SK-N-SH treated with all-trans-retinoic acid at 6 μM for 48 hours (cell line): ENCODE results near the gene MED26.

Experiments used
- ATAC-seq: fragments of 200-7000 bp; cut with Tn5 transposase; 3 replicates; pipeline ENCODE4 v1.9.1; 2020; ENCODE audit warnings: mild to moderate bottlenecking, moderate library complexity
- ARNTL ChIP-seq: fragments of 450-650 bp; formaldehyde crosslinking; IDR thresholded peaks from 2 replicates; pipeline ENCODE4 v1.5.0; 2020; ENCODE audit warnings: low read depth, mild to moderate bottlenecking, moderate library complexity, borderline replicate concordance
- BACH2 ChIP-seq: fragments of 250-450 bp; sonication (Bioruptor Pico); IDR thresholded peaks from 2 replicates; pipeline ENCODE4 v1.9.0; 2021; ENCODE audit warnings: mild to moderate bottlenecking, borderline replicate concordance
- CSDC2 ChIP-seq: fragments of 250-450 bp; sonication (Bioruptor Pico); IDR thresholded peaks from 2 replicates; pipeline ENCODE4 v1.5.0; 2020; ENCODE audit warnings: mild to moderate bottlenecking, moderate library complexity
- CSRNP3 ChIP-seq: fragments of 250-450 bp; sonication (Bioruptor Pico); IDR thresholded peaks from 2 replicates; pipeline ENCODE4 v1.5.1; 2021; ENCODE audit warnings: mild to moderate bottlenecking, moderate library complexity
- ESRRG ChIP-seq: fragments of 250-450 bp; sonication (Bioruptor Pico); IDR thresholded peaks from 2 replicates; pipeline ENCODE4 v1.6.1; 2021; ENCODE audit warnings: mild to moderate bottlenecking
- GLIS3 ChIP-seq: fragments of 250-450 bp; sonication (Bioruptor Pico); IDR thresholded peaks from 2 replicates; pipeline ENCODE4 v1.5.0; 2020; ENCODE audit warnings: mild to moderate bottlenecking, moderate library complexity
- ISL1 ChIP-seq: fragments of 250-450 bp; sonication (Bioruptor Pico); IDR thresholded peaks from 2 replicates; pipeline ENCODE4 v2.1.2; 2022; ENCODE audit warnings: mild to moderate bottlenecking, moderate library complexity
- OSR1 ChIP-seq: fragments of 250-450 bp; sonication (Bioruptor Pico); IDR thresholded peaks from 2 replicates; pipeline ENCODE4 v1.8.0; 2022; ENCODE audit warnings: moderate library complexity, mild to moderate bottlenecking, inconsistent platforms
- PATZ1 ChIP-seq: fragments of 250-450 bp; sonication (Bioruptor Pico); IDR thresholded peaks from 2 replicates; pipeline ENCODE4 v1.8.0; 2020; ENCODE audit warnings: mild to moderate bottlenecking, moderate library complexity, borderline replicate concordance
- POU6F1 ChIP-seq: fragments of 250-450 bp; sonication (Bioruptor Pico); IDR thresholded peaks from 2 replicates; pipeline ENCODE4 v1.8.0; 2021; ENCODE audit warnings: low read depth, mild to moderate bottlenecking, moderate library complexity, borderline replicate concordance
- PPARA ChIP-seq: fragments of 250-450 bp; sonication (Bioruptor Pico); IDR thresholded peaks from 2 replicates; pipeline ENCODE4 v1.5.0; 2020; ENCODE audit warnings: mild to moderate bottlenecking, borderline replicate concordance
- SNAI2 ChIP-seq: fragments of 250-450 bp; sonication (Bioruptor Pico); IDR thresholded peaks from 2 replicates; pipeline ENCODE4 v1.5.0; 2020; ENCODE audit warnings: mild to moderate bottlenecking, moderate library complexity
- TCF4 ChIP-seq: fragments of 250-450 bp; sonication (Bioruptor Pico); IDR thresholded peaks from 2 replicates; pipeline ENCODE4 v1.8.0; 2021; ENCODE audit warnings: mild to moderate bottlenecking, moderate library complexity, borderline replicate concordance
- TOX ChIP-seq: fragments of 250-450 bp; sonication (Bioruptor Pico); IDR thresholded peaks from 2 replicates; pipeline ENCODE4 v1.8.0; 2021; ENCODE audit warnings: mild to moderate bottlenecking, moderate library complexity, borderline replicate concordance
- TSHZ2 ChIP-seq: fragments of 250-450 bp; sonication (Bioruptor Pico); IDR thresholded peaks from 2 replicates; pipeline ENCODE4 v1.5.0; 2020; ENCODE audit warnings: mild to moderate bottlenecking, moderate library complexity
- ZC3H10 ChIP-seq: fragments of 250-450 bp; sonication (Bioruptor Pico); IDR thresholded peaks from 2 replicates; pipeline ENCODE4 v1.5.1; 2021; ENCODE audit warnings: mild to moderate bottlenecking, moderate library complexity
- ZFP3 ChIP-seq: fragments of 250-450 bp; sonication (Bioruptor Pico); IDR thresholded peaks from 2 replicates; pipeline ENCODE4 v1.5.0; 2020; ENCODE audit warnings: mild to moderate bottlenecking, moderate library complexity
- ZNF565 ChIP-seq: fragments of 450-650 bp; formaldehyde crosslinking; conservative IDR thresholded peaks from 2 replicates; pipeline ENCODE4 v1.5.0; 2020; ENCODE audit warnings: low read depth, mild to moderate bottlenecking, moderate library complexity
- ZNF70 ChIP-seq: fragments of 450-650 bp; formaldehyde crosslinking; IDR thresholded peaks from 2 replicates; pipeline ENCODE4 v1.5.0; 2020; ENCODE audit warnings: mild to moderate bottlenecking, moderate library complexity
- ZNF8 ChIP-seq: fragments of 450-650 bp; formaldehyde crosslinking; IDR thresholded peaks from 2 replicates; pipeline ENCODE4 v1.5.0; 2020; ENCODE audit warnings: mild to moderate bottlenecking, moderate library complexity
- TF ChIP-seq, protein P1 (sequence below): fragments of 250-450 bp; sonication (Bioruptor Pico); IDR thresholded peaks from 2 replicates; pipeline ENCODE4 v1.5.1; 2020; ENCODE audit warnings: low read depth, mild to moderate bottlenecking, moderate library complexity

Gene MED26

DNA sequence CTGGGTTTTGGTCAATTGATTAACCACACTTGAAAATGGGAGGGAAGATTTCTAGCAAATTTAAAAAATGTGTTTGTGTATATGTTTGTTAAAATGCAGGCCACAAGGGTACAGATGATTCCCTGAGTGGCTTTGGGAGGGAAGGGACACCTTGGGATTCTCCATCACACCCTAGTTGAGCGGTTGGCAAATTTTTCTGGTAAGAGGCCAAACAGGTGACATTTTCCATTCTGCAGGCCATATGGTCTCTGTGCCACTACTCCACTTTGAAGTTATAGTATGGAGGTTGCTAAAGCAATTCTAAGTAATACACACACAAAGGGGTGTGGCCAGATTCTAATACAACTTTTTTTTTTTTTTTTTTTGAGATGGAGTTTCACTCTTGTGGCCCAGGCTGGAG, 12.9 kb upstream of the MED26 start:
- ATAC-seq, result no peak
- no peak for TF ChIP-seq CSDC2 (CRISPR knock-in tag)
- no peak for TF ChIP-seq GLIS3 (CRISPR knock-in tag)
- no peak for TF ChIP-seq PPARA (CRISPR knock-in tag)
- no peak for TF ChIP-seq CSRNP3 (CRISPR knock-in tag)
- TF ChIP-seq POU6F1 (CRISPR knock-in tag), result no peak
- no peak for TF ChIP-seq TSHZ2 (CRISPR knock-in tag)
- no peak for TF ChIP-seq ARNTL (CRISPR knock-in tag)
- TF ChIP-seq ISL1, result no peak
- TF ChIP-seq OSR1, result no peak
- TF ChIP-seq ZFP3 (CRISPR knock-in tag), result no peak
- no peak for TF ChIP-seq ZNF8
- TF ChIP-seq, protein P1, sequence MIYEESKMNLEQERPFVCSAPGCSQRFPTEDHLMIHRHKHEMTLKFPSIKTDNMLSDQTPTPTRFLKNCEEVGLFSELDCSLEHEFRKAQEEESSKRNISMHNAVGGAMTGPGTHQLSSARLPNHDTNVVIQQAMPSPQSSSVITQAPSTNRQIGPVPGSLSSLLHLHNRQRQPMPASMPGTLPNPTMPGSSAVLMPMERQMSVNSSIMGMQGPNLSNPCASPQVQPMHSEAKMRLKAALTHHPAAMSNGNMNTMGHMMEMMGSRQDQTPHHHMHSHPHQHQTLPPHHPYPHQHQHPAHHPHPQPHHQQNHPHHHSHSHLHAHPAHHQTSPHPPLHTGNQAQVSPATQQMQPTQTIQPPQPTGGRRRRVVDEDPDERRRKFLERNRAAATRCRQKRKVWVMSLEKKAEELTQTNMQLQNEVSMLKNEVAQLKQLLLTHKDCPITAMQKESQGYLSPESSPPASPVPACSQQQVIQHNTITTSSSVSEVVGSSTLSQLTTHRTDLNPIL (CRISPR knock-in tag), result no peak
- no peak for TF ChIP-seq TCF4 (CRISPR knock-in tag)
- TF ChIP-seq SNAI2 (CRISPR knock-in tag), result no peak
- TF ChIP-seq, all 23 proteins: peak for 0

DNA sequence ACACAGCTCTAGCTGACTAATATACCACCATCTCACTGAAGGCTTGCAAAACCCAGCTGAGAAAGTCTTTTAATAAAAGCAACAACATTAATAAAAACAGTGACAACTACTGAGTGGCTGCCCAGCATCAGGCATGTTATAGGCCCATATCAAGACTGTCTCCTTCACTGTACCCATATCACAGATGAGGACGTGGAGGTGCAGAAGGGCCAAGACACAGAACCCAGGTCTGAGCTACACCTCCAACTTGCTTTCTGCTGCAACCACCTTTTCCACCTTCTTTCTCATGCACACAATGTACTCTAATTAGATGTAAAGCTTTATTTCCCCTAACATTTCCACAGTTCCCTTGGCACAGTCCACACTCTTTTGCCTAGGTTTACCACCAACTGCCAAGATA, 10.7 kb upstream of the MED26 start:
- TF ChIP-seq ZNF8 (no peak), TCF4 (CRISPR knock-in tag) (no peak), ZNF565 (CRISPR knock-in tag) (no peak), TOX (CRISPR knock-in tag) (no peak), PATZ1 (no peak), CSRNP3 (CRISPR knock-in tag) (no peak), ZC3H10 (CRISPR knock-in tag) (no peak), PPARA (CRISPR knock-in tag) (no peak), POU6F1 (CRISPR knock-in tag) (no peak), ZNF70 (CRISPR knock-in tag) (no peak), TSHZ2 (CRISPR knock-in tag) (no peak), SNAI2 (CRISPR knock-in tag) (no peak), ZFP3 (CRISPR knock-in tag) (no peak), ARNTL (CRISPR knock-in tag) (no peak), GLIS3 (CRISPR knock-in tag) (no peak), BACH2 (CRISPR knock-in tag) (no peak), CSDC2 (CRISPR knock-in tag) (no peak), ESRRG (CRISPR knock-in tag) (no peak)
- TF ChIP-seq, protein P1 (CRISPR knock-in tag), result no peak

More for the DNA sequence above, 10.7 kb upstream of the MED26 start:
- no peak for ATAC-seq
